ENCODE data around the gene TBC1D1.

TBC1D1 gene

GRCh38 chr4:38009421-38009820 lies 118.5 kb downstream of the TBC1D1 start:
- TF ChIP-seq FOXP2 (optimal IDR thresholded peaks at IDR 0.05; ENCODE audit: borderline replicate concordance, extremely low read depth, extremely low read length, insufficient read depth) = no peak
- no peak for TF ChIP-seq SIN3A (IDR thresholded peaks at IDR 0.05; ENCODE audit: borderline replicate concordance, insufficient read depth, low read length)
- TF ChIP-seq TAF1 (IDR thresholded peaks at IDR 0.05; ENCODE audit: borderline replicate concordance, insufficient read depth, low read length) = no peak
- no peak for TF ChIP-seq POLR2AphosphoS5 (IDR thresholded peaks at IDR 0.05; ENCODE audit: low read depth, low read length)
- TF ChIP-seq, protein P1, sequence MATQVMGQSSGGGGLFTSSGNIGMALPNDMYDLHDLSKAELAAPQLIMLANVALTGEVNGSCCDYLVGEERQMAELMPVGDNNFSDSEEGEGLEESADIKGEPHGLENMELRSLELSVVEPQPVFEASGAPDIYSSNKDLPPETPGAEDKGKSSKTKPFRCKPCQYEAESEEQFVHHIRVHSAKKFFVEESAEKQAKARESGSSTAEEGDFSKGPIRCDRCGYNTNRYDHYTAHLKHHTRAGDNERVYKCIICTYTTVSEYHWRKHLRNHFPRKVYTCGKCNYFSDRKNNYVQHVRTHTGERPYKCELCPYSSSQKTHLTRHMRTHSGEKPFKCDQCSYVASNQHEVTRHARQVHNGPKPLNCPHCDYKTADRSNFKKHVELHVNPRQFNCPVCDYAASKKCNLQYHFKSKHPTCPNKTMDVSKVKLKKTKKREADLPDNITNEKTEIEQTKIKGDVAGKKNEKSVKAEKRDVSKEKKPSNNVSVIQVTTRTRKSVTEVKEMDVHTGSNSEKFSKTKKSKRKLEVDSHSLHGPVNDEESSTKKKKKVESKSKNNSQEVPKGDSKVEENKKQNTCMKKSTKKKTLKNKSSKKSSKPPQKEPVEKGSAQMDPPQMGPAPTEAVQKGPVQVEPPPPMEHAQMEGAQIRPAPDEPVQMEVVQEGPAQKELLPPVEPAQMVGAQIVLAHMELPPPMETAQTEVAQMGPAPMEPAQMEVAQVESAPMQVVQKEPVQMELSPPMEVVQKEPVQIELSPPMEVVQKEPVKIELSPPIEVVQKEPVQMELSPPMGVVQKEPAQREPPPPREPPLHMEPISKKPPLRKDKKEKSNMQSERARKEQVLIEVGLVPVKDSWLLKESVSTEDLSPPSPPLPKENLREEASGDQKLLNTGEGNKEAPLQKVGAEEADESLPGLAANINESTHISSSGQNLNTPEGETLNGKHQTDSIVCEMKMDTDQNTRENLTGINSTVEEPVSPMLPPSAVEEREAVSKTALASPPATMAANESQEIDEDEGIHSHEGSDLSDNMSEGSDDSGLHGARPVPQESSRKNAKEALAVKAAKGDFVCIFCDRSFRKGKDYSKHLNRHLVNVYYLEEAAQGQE (IDR thresholded peaks at IDR 0.05; ENCODE audit: insufficient read depth in 1 of 2, low read depth in 2 of 2, low read length in 2 of 2) = no peak

- TF ChIP-seq FOXP2 (optimal IDR thresholded peaks at IDR 0.05; ENCODE audit: borderline replicate concordance, extremely low read depth, extremely low read length, insufficient read depth) = no peak
- no peak for TF ChIP-seq POLR2AphosphoS5 (IDR thresholded peaks at IDR 0.05; ENCODE audit: low read depth, low read length)
- TF ChIP-seq SIN3A (IDR thresholded peaks at IDR 0.05; ENCODE audit: borderline replicate concordance, insufficient read depth, low read length) = no peak
- no peak for TF ChIP-seq TAF1 (IDR thresholded peaks at IDR 0.05; ENCODE audit: borderline replicate concordance, insufficient read depth, low read length)
- TF ChIP-seq, protein P1 (IDR thresholded peaks at IDR 0.05; ENCODE audit: insufficient read depth in 1 of 2, low read depth in 2 of 2, low read length in 2 of 2) = no peak
Measured at GRCh38 chr4:38009949-38010348, 119.1 kb downstream of the TBC1D1 start.

DNA sequence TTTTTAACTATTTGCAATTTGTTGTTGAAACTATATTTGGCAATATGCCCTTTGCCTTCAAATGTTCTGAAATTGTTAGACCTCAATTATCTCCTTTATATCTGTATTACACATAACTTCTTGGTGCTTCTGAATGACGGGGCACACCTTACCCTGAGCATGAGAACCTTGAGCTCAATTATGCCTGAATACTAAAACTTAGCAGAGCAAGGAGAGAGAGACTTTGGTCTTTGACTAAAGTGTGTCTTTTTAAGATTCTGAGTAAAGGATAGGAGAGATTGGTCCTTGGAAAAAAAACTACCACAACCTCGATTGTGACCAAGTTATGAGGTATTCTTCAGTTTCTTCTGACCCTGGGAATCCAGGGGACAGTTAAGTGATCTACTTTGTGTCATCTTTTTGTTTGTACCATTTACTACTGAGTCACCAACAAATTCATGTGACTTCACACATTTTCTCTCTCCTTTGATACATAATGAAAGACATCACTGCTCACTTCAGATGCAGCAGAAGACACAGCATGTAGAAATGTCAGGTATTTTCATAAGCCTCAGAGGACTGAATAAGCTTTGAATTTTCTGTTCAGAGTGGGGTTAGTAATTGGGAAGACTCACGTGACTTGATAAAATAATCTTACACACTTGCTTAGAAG lies 120.8 kb downstream of the TBC1D1 start:
- no peak for TF ChIP-seq POLR2AphosphoS5 (IDR thresholded peaks at IDR 0.05; ENCODE audit: low read depth, low read length)
- no peak for TF ChIP-seq SIN3A (IDR thresholded peaks at IDR 0.05; ENCODE audit: borderline replicate concordance, insufficient read depth, low read length)
- TF ChIP-seq FOXP2 (optimal IDR thresholded peaks at IDR 0.05; ENCODE audit: borderline replicate concordance, extremely low read depth, extremely low read length, insufficient read depth) = no peak
- TF ChIP-seq TAF1 (IDR thresholded peaks at IDR 0.05; ENCODE audit: borderline replicate concordance, insufficient read depth, low read length) = no peak

DNA sequence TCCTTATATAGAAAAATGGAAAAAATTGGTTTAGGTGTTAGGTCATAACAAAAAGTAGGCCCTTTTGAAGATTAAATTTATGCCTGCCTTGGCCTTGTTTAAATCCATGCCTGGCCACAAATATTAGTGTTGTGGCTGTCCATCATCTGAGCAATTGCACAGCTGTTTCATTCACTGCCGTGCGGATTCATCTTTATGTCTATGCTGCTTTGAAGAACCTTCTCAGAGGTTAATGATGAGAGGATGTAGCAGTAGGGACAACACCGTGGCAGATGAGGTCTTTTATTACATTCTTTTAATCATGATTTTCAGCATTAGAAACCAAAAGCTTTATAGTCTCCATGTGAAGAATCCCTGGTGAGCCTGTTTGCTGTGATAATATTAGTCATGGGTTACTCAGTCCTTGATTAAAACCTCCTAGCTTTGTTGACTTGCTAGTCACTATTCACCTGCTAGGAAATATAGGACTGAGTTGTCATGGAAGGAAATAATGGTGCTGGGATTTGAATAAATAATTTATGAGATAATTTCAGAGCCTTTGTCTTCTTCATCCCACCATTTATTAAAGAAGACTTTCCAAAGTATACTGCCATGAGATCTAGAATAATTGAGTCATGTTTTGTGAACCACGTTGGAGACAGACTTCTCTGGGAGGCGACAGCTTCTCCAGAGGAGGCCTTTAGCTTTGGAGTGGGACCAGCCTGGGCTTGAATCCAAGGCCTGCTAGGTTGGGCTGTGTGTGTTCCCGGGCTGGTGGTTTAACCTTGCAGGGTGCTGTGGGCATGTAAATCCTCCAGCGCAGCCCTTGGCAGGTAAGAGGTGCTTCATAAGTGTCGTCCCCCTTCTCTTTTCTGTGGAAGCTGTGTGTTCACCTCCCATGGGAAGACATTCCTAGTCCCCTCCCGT lies 122.8 kb downstream of the TBC1D1 start:
- TF ChIP-seq FOXP2 (optimal IDR thresholded peaks at IDR 0.05; ENCODE audit: borderline replicate concordance, extremely low read depth, extremely low read length, insufficient read depth) (no peak), SIN3A (IDR thresholded peaks at IDR 0.05; ENCODE audit: borderline replicate concordance, insufficient read depth, low read length) (no peak), POLR2AphosphoS5 (IDR thresholded peaks at IDR 0.05; ENCODE audit: low read depth, low read length) (no peak), TAF1 (IDR thresholded peaks at IDR 0.05; ENCODE audit: borderline replicate concordance, insufficient read depth, low read length) (no peak)
- TF ChIP-seq, protein P1 (IDR thresholded peaks at IDR 0.05; ENCODE audit: insufficient read depth in 1 of 2, low read depth in 2 of 2, low read length in 2 of 2) = no peak

GRCh38 chr4:38014421-38014852 lies 123.6 kb downstream of the TBC1D1 start:
- TF ChIP-seq FOXP2 (optimal IDR thresholded peaks at IDR 0.05; ENCODE audit: borderline replicate concordance, extremely low read depth, extremely low read length, insufficient read depth) (no peak), TAF1 (IDR thresholded peaks at IDR 0.05; ENCODE audit: borderline replicate concordance, insufficient read depth, low read length) (no peak), POLR2AphosphoS5 (IDR thresholded peaks at IDR 0.05; ENCODE audit: low read depth, low read length) (no peak), SIN3A (IDR thresholded peaks at IDR 0.05; ENCODE audit: borderline replicate concordance, insufficient read depth, low read length) (no peak)
- TF ChIP-seq, protein P1 (IDR thresholded peaks at IDR 0.05; ENCODE audit: insufficient read depth in 1 of 2, low read depth in 2 of 2, low read length in 2 of 2) = no peak
